SK-N-SH (cell line): ENCODE data around the gene APOM. TPM values are rescaled to one million over a fixed set of nuclear protein-coding genes. Genes with fewer than 3 reads are reported as not detected.
A peak's percentile ranks its signal among the peaks of the same experiment; 100 is the strongest.

ENCODE experiments used
- CTCF ChIA-PET: fragments of 300-600, 350-600 bp; formaldehyde crosslinking; extraction: SDS; loops from one replicate; lab custom pipeline; 2021; lab: Yijun Ruan, JAX
- POLR2A ChIA-PET: fragments of 350-600 bp; sonication (Branson Sonifier 250); formaldehyde crosslinking; extraction: SDS; loops from one replicate; lab custom pipeline; 2020; ENCODE audit warnings: antibody characterized with exemption, inconsistent platforms; lab: Yijun Ruan, JAX
- DNase-seq: peaks from one replicate; pipeline ENCODE4 v3.0.0; 2012
- H2AFZ ChIP-seq: fragments of 200-600 bp; sonication (generic); 2 replicates; pipeline ENCODE4 v1.8.1; 2016; ENCODE audit warnings: antibody characterized with exemption, mild to moderate bottlenecking, low read depth
- H3F3A ChIP-seq: fragments of 200-600 bp; sonication (generic); replicated peaks from 2 replicates; pipeline ENCODE3; 2016; ENCODE audit warnings: antibody characterized with exemption, mild to moderate bottlenecking; ENCODE audit not compliant: insufficient read depth
- H3K27ac ChIP-seq, 2 experiments: fragments of 200-500 bp in 1 of 2; fragments of 200-600 bp in 1 of 2; sonication (Bioruptor generic) in 1 of 2; sonication (generic), shearing (Covaris generic) in 1 of 2; 2 replicates each; pipeline versions ENCODE4 v1.5.1 to v1.6.1; 2014 to 2016; ENCODE audit warnings: low read depth in 2 of 2, inconsistent platforms in 1 of 2, low read length in 1 of 2, mild to moderate bottlenecking in 1 of 2, mixed read lengths in 1 of 2
- H3K27me3 ChIP-seq: fragments of 200-600 bp; sonication (generic), shearing (Covaris generic); 2 replicates; pipeline ENCODE4 v1.6.1; 2016; ENCODE audit warnings: mixed run types; ENCODE audit not compliant: insufficient read depth
- H3K36me3 ChIP-seq, 2 experiments: fragments of 200-500 bp in 1 of 2; fragments of 200-600 bp in 1 of 2; sonication (Bioruptor generic) in 1 of 2; sonication (generic) in 1 of 2; replicated peaks in 1 of 2; 2 replicates each; pipeline versions ENCODE3 to v1.5.1; 2014 to 2016; ENCODE audit warnings: low read length in 1 of 2, mild to moderate bottlenecking in 1 of 2; ENCODE audit not compliant: insufficient read depth in 2 of 2, control insufficient read depth in 1 of 2
- H3K4me1 ChIP-seq, 2 experiments: fragments of 200-500 bp in 1 of 2; fragments of 200-600 bp in 1 of 2; sonication (Bioruptor generic) in 1 of 2; sonication (generic), shearing (Covaris generic) in 1 of 2; 2 replicates each; pipeline versions ENCODE4 v1.5.1 to v1.6.1; 2014 to 2016; ENCODE audit warnings: low read depth in 1 of 2, low read length in 1 of 2, mixed run types in 1 of 2; ENCODE audit not compliant: insufficient read depth in 2 of 2, control insufficient read depth in 1 of 2
- H3K4me2 ChIP-seq: fragments of 200-600 bp; sonication (generic), shearing (Covaris generic); 2 replicates; pipeline ENCODE4 v1.6.1; 2017; ENCODE audit warnings: mixed run types
- H3K4me3 ChIP-seq, 2 experiments: fragments of 200-500 bp in 1 of 2; fragments of 200-600 bp in 1 of 2; sonication (Bioruptor generic) in 1 of 2; sonication (generic), shearing (Covaris generic) in 1 of 2; 2 replicates each; pipeline versions ENCODE4 v1.5.1 to v1.8.1; 2014 to 2016; ENCODE audit warnings: low read depth in 2 of 2, inconsistent platforms in 1 of 2, low read length in 1 of 2, mild to moderate bottlenecking in 1 of 2, mixed read lengths in 1 of 2, moderate library complexity in 1 of 2
- H3K79me2 ChIP-seq: fragments of 200-600 bp; sonication (generic); 2 replicates; pipeline ENCODE4 v1.8.1; 2017; ENCODE audit warnings: mild to moderate bottlenecking; ENCODE audit not compliant: insufficient read depth
- H3K9ac ChIP-seq: fragments of 200-600 bp; sonication (generic); 2 replicates; pipeline ENCODE4 v1.6.1; 2017; ENCODE audit warnings: mixed run types
- H3K9me2 ChIP-seq: fragments of 200-600 bp; sonication (generic); 2 replicates; pipeline ENCODE4 v1.6.1; 2017; ENCODE audit warnings: mixed run types
- H3K9me3 ChIP-seq: fragments of 200-600 bp; sonication (generic); 2 replicates; pipeline ENCODE4 v1.6.1; 2017; ENCODE audit warnings: mixed run types, mild to moderate bottlenecking, moderate library complexity
- H4K20me1 ChIP-seq: fragments of 200-600 bp; sonication (generic); 2 replicates; pipeline ENCODE4 v1.6.1; 2017; ENCODE audit warnings: mild to moderate bottlenecking, mixed run types; ENCODE audit not compliant: insufficient read depth
- FOSL2 ChIP-seq: IDR thresholded peaks from 2 replicates; pipeline ENCODE4 v1.4.0; 2012; ENCODE audit warnings: low read depth, mild to moderate bottlenecking, moderate library complexity, borderline replicate concordance
- FOXM1 ChIP-seq: IDR thresholded peaks from 2 replicates; pipeline ENCODE4 v1.4.0; 2012; ENCODE audit warnings: low read depth, mild to moderate bottlenecking
- GABPA ChIP-seq: IDR thresholded peaks from 2 replicates; pipeline ENCODE4 v1.4.0; 2012; ENCODE audit warnings: low read depth, mild to moderate bottlenecking
- IRF3 ChIP-seq: fragments of 150-350 bp; IDR thresholded peaks from 2 replicates; pipeline ENCODE4 v1.6.1; 2016; ENCODE audit warnings: mild to moderate bottlenecking, low read depth, low read length
- JUND ChIP-seq: IDR thresholded peaks from 2 replicates; pipeline ENCODE4 v1.4.0; 2012
- MAX ChIP-seq: IDR thresholded peaks from 2 replicates; pipeline ENCODE4 v1.4.0; 2012; ENCODE audit warnings: low read depth
- MEF2A ChIP-seq: IDR thresholded peaks from 2 replicates; pipeline ENCODE4 v1.4.0; 2012; ENCODE audit warnings: low read depth, borderline replicate concordance
- NFIC ChIP-seq: IDR thresholded peaks from 2 replicates; pipeline ENCODE4 v1.4.0; 2012; ENCODE audit warnings: borderline replicate concordance
- RCOR1 ChIP-seq: fragments of 150-350 bp; IDR thresholded peaks from 2 replicates; pipeline ENCODE4 v1.6.1; 2017; ENCODE audit warnings: antibody characterized with exemption, low read length
- RXRA ChIP-seq: IDR thresholded peaks from 2 replicates; pipeline ENCODE4 v1.4.0; 2012; ENCODE audit warnings: low read depth, mild to moderate bottlenecking, borderline replicate concordance
- TAF1 ChIP-seq: IDR thresholded peaks from 2 replicates; pipeline ENCODE4 v1.6.1; 2012; ENCODE audit warnings: low read depth, mild to moderate bottlenecking, low read length, moderate library complexity, borderline replicate concordance
- TCF12 ChIP-seq: IDR thresholded peaks from 2 replicates; pipeline ENCODE4 v1.4.0; 2012
- TEAD4 ChIP-seq: IDR thresholded peaks from 2 replicates; pipeline ENCODE4 v1.4.0; 2012; ENCODE audit warnings: mild to moderate bottlenecking, borderline replicate concordance; ENCODE audit not compliant: insufficient read depth
- ZBTB33 ChIP-seq: IDR thresholded peaks from 2 replicates; pipeline ENCODE4 v1.4.0; 2012; ENCODE audit warnings: low read depth, borderline replicate concordance
- WGBS: methylation state at CpG from one replicate; pipeline ENCODE4 v1.1.6; 2017; ENCODE audit warnings: low lambda C conversion rate; 5-methylcytosine and 5-hydroxymethylcytosine counted together
- polyA plus RNA-seq, 3 experiments: library from polyadenylated mRNA; depleted of rRNA; stranded (reverse); fragments of >200 nt; gene quantifications; 2 replicates each; pipeline ENCODE4 v1.2.3, GENCODE V29; 2012
- TF ChIP-seq, protein P1 (sequence below): fragments of 200-600 bp; sonication (generic); IDR thresholded peaks from 2 replicates; pipeline ENCODE4 v1.6.1; 2017; ENCODE audit warnings: antibody characterized with exemption, mild to moderate bottlenecking, moderate library complexity

Gene APOM
- polyA plus RNA-seq, 1 of the 3 experiments (the other 2 are of a cell fraction): 6.8 TPM

GRCh38 chr6:31701666-31702404 lies 46.1 kb downstream of the APOM start:
- TF ChIP-seq JUND (no peak), GABPA (no peak), NFIC (no peak), TCF12 (no peak), MAX (no peak), TAF1 (no peak), RXRA (no peak), TEAD4 (no peak), MEF2A (no peak), RCOR1 (no peak), FOXM1 (no peak), FOSL2 (no peak), ZBTB33 (no peak), IRF3 (no peak)
- TF ChIP-seq, protein P1, sequence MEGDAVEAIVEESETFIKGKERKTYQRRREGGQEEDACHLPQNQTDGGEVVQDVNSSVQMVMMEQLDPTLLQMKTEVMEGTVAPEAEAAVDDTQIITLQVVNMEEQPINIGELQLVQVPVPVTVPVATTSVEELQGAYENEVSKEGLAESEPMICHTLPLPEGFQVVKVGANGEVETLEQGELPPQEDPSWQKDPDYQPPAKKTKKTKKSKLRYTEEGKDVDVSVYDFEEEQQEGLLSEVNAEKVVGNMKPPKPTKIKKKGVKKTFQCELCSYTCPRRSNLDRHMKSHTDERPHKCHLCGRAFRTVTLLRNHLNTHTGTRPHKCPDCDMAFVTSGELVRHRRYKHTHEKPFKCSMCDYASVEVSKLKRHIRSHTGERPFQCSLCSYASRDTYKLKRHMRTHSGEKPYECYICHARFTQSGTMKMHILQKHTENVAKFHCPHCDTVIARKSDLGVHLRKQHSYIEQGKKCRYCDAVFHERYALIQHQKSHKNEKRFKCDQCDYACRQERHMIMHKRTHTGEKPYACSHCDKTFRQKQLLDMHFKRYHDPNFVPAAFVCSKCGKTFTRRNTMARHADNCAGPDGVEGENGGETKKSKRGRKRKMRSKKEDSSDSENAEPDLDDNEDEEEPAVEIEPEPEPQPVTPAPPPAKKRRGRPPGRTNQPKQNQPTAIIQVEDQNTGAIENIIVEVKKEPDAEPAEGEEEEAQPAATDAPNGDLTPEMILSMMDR: no peak

More at GRCh38 chr6:31701666-31702404, 46.1 kb downstream of the APOM start:
- Histone ChIP-seq H4K20me1 (no peaks in the 10 kb centered on the region), H3K9me2 (no peaks in the 10 kb centered on the region), H2AFZ (peak overlapping the region; percentile 91), H3K27ac (peak overlapping the region; percentile 87 to 89; a peak in 3 of 4 replicates), H3K79me2 (peaks cover 36% of the 10 kb centered on the region), H3K9ac (peak overlapping the region; percentile 95), H3K9me3 (no peaks in the 10 kb centered on the region), H3K4me1 (peaks cover 0 to 15% of the 10 kb centered on the region in 2 experiments; a peak in 2 of 4 replicates), H3K36me3 (peaks cover under 1 to 17% of the 10 kb centered on the region in 2 experiments), H3K4me3 (peak overlapping the region; percentile 81 to 98), H3F3A (peaks cover 12% of the 10 kb centered on the region), H3K27me3 (no peaks in the 10 kb centered on the region), H3K4me2 (peak overlapping the region; percentile 97)
- 43% methylated on average over 6 of the region's 7 CpGs for WGBS
- POLR2A ChIA-PET: interaction anchor here (1.1 to 1.8 kb wide), 3 partner anchors 7 to 128 kb away, joined by 3 to 7 read pairs (median 3); partner anchors contain the start of gene HSPA1B
- peak; percentile 60 for DNase-seq
- CTCF ChIA-PET: interaction anchor here (0.7 to 1.7 kb wide), 3 partner anchors 11 to 125 kb away, joined by 3 to 5 read pairs (median 3); partner anchors contain the start of gene MSH5
